ENCODE results near the gene SMG1. TPM values are rescaled to one million over a fixed set of nuclear protein-coding genes. Genes with fewer than 3 reads are reported as not detected.

Gene SMG1
- total RNA-seq, 1 experiment from 2014 or later: 96.4 TPM

GRCh38 chr16:18827890-18828289, 98.3 kb downstream of the SMG1 start:
- H4K8ac ChIP-seq (replicated peaks; ENCODE audit: insufficient read length, low read depth, low read length): no peak overlapping the region
- peak overlapping the region in 2 of 3 experiments; percentile 2 to 77; a peak in 2 of 7 replicates for H3K27ac Mint-ChIP-seq
- no CpG with 5 or more reads among the region's 4 CpGs for WGBS (ENCODE audit: extremely low coverage, insufficient read length, low lambda C conversion rate)

More at GRCh38 chr16:18827890-18828289, 98.3 kb downstream of the SMG1 start:
- Histone ChIP-seq H3K27ac (ENCODE audit: insufficient read length, low read depth, low read length) (no peak overlapping the region), H3K18ac (ENCODE audit: insufficient read length, low read depth, low read length) (no peak overlapping the region), H3K14ac (ENCODE audit: insufficient read depth, low read length) (no peak overlapping the region), H2AK5ac (ENCODE audit: insufficient read length, low read length) (no peak overlapping the region), H2BK5ac (ENCODE audit: insufficient read length, low read length) (no peak overlapping the region), H2BK15ac (ENCODE audit: low read depth, low read length) (no peak overlapping the region), H3K4me2 (ENCODE audit: insufficient read depth, insufficient read length, low read length) (no peak overlapping the region), H3K4me1 (ENCODE audit: insufficient read depth, low read length) (no peaks in the 10 kb centered on the region), H2BK20ac (ENCODE audit: low read depth, low read length, poor library complexity, severe bottlenecking) (no peak overlapping the region), H4K5ac (ENCODE audit: insufficient read length, low read depth, low read length) (no peak overlapping the region), H3K9ac (ENCODE audit: extremely low read depth, insufficient read length, low read length) (no peak overlapping the region), H3K27me3 (ENCODE audit: insufficient read depth, low read length) (no peaks in the 10 kb centered on the region), H2AFZ (ENCODE audit: low read length) (no peak overlapping the region), H3K23ac (ENCODE audit: insufficient read length, low read depth, low read length) (no peak overlapping the region), H3K56ac (ENCODE audit: insufficient read length, low read depth, low read length) (no peak overlapping the region), H4K20me1 (ENCODE audit: control insufficient read depth, insufficient read depth, insufficient read length) (no peaks in the 10 kb centered on the region), H3K4ac (ENCODE audit: low read depth, low read length) (no peak overlapping the region), H3T11ph (ENCODE audit: low read length) (no peak overlapping the region), H3K79me2 (ENCODE audit: insufficient read depth, low read length) (no peaks in the 10 kb centered on the region), H3K79me1 (ENCODE audit: insufficient read depth, low read depth, low read length, poor library complexity, severe bottlenecking) (no peaks in the 10 kb centered on the region), H2BK12ac (ENCODE audit: insufficient read length, low read depth, low read length) (no peak overlapping the region), H4K91ac (ENCODE audit: insufficient read length, low read depth, low read length) (no peak overlapping the region), H3K9me3 (ENCODE audit: control insufficient read depth, low read depth, low read length) (no peaks in the 10 kb centered on the region), H2BK120ac (ENCODE audit: low read depth, low read length, poor library complexity, severe bottlenecking) (no peak overlapping the region), H3K23me2 (ENCODE audit: insufficient read length, low read depth, low read length, poor library complexity, severe bottlenecking) (no peaks in the 10 kb centered on the region)
- TF ChIP-seq CTCF (conservative IDR thresholded peaks at IDR 0.05): no peak
- Mint-ChIP-seq H3K9me3 (no peaks in the 10 kb centered on the region), H3K4me3 (no peak overlapping the region), H3K27me3 (ENCODE audit: low read depth) (no peaks in the 10 kb centered on the region), H3K4me1 (peaks cover 6 to 8% of the 10 kb centered on the region in 2 experiments), H3K36me3 (ENCODE audit: insufficient read depth in 1 of 3, low read depth in 3 of 3) (peaks cover 25 to 51% (median 44%) of the 10 kb centered on the region in 3 experiments; a peak in 6 of 7 replicates)
- DNase-seq: no peak
